ENCODE data around the gene PPP1R17.

Gene PPP1R17

DNA sequence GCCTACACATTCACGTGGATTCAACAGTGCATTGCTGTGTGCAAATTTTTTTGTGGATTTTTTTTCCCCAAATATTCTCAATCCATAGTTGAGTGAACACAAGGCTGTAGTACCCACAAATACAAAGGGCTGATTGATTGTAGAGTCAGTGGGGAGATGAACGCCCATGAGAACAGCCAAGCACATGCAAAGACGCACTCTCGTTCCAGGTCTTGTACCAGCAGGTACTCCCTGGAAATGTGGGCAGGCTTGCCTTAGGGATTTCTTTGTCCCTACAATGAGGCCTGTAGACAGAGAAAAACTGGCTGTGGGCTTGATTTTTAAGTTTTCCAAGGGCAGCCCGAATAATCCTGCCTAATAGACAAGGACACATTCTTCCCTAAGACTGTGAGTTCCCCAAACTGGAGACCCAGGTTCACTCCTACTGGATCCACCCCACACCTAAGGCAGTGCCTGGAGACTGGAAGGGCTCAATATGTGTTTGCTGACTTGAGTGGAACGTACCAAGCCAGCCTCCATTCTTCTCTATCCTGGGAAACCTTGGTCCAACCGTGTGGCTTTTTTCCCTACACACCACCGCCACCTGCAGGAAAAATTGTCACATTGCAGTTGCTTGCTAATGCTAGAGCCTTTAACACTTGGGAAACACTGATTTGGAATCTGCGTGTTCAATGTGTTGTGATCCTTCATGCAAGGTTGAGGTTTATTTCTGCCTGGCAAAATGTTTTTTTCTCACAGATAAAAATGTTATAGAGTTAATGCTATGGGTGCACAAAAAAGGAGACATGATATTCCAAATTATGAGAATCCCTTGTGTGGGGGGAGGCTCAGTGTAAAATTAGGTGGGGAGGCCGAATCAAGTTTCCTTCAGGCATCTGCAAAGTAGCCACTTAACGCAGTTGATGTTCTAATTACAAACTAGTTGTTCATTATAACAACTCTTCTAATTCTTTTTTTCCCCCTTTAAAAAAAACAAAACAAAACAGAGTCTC is 49.3 kb downstream of the PPP1R17 start:
- TF ChIP-seq, protein P1, sequence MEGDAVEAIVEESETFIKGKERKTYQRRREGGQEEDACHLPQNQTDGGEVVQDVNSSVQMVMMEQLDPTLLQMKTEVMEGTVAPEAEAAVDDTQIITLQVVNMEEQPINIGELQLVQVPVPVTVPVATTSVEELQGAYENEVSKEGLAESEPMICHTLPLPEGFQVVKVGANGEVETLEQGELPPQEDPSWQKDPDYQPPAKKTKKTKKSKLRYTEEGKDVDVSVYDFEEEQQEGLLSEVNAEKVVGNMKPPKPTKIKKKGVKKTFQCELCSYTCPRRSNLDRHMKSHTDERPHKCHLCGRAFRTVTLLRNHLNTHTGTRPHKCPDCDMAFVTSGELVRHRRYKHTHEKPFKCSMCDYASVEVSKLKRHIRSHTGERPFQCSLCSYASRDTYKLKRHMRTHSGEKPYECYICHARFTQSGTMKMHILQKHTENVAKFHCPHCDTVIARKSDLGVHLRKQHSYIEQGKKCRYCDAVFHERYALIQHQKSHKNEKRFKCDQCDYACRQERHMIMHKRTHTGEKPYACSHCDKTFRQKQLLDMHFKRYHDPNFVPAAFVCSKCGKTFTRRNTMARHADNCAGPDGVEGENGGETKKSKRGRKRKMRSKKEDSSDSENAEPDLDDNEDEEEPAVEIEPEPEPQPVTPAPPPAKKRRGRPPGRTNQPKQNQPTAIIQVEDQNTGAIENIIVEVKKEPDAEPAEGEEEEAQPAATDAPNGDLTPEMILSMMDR (IDR thresholded peaks at IDR 0.05; ENCODE audit: low read depth, low read length, missing control alignments): peak; percentile 83
- peak; percentile 22 for DNase-seq (ENCODE audit: extremely low read depth, low read depth)
- H3K4me3 ChIP-seq (replicated peaks; ENCODE audit: low read depth, low read length): no peak overlapping the region

DNA sequence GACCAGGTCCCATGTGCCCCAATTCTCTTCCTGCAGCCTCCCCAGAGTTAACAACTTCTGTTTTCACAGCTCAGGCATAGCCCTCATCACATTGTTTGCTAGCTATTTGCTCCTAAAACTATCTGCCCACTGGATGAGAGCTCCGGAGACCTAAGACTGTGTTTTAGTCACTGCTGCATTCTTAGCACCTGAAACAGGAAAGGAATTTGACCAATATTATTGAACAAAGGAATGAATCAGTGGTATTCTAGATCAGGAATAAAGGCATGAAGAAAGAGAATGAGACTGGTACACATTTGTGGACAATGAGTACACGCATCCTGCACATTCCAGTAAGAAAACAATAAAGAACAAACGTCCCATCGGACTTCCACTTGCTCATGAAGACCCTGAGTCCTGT is 54.8 kb downstream of the PPP1R17 start:
- H3K4me3 ChIP-seq (replicated peaks; ENCODE audit: low read depth, low read length): no peak overlapping the region
- DNase-seq (ENCODE audit: extremely low read depth, low read depth): no peak
- TF ChIP-seq, protein P1 (IDR thresholded peaks at IDR 0.05; ENCODE audit: low read depth, low read length, missing control alignments): no peak

DNA sequence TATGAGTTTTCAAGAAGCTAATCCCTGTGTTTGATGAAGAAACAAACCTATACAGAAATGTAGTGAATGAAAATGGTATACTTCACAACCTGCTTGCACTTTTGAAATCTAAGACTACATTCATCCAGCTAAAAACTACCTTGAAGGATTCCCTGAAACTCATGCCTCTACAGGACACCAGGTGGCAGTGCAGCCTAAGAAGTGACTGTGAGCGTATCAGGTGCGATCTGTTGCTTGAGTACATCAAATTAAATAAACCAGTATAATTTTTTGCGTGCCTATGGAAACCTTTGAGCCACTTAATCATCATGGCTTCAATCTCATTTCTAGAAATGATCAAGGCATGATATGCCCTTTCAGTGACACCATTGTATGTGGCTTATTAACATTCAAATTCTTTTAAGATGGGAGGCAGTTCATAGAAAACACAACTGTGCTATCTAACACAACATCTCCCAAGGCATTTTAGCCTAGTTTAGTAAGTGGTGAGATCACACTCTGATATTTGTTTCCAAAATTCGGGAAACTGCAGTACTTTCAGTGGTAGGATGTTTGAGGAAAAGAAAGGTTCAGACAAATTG is 57.4 kb downstream of the PPP1R17 start:
- TF ChIP-seq, protein P1 (IDR thresholded peaks at IDR 0.05; ENCODE audit: low read depth, low read length, missing control alignments): peak; percentile 69
- peak; percentile 38 for DNase-seq (ENCODE audit: extremely low read depth, low read depth)

DNA sequence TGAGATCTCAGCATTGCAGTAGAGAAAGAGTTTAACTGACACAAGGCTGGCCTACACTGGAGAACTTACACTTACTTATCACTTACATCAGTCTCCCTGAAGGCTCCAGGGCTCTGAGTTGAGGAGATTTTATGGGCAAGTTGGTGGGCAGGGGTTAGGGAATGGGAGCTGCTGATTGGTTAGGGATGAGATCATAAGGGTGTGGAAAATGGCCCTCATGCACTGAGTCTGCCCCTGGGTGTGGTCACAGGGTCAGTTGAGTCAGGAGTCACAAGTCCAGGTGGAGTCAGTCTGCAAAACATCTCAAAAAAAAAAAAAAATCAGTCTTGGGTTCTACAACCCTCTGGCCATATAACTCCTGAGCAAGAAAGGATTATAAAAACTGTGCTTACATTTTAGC is 60.5 kb downstream of the PPP1R17 start:
- TF ChIP-seq, protein P1 (IDR thresholded peaks at IDR 0.05; ENCODE audit: low read depth, low read length, missing control alignments): no peak
- H3K4me3 ChIP-seq (replicated peaks; ENCODE audit: low read depth, low read length): no peak overlapping the region
- DNase-seq (ENCODE audit: extremely low read depth, low read depth): no peak

More for the DNA sequence above, 57.4 kb downstream of the PPP1R17 start:
- no peak overlapping the region for H3K4me3 ChIP-seq (replicated peaks; ENCODE audit: low read depth, low read length)

DNA sequence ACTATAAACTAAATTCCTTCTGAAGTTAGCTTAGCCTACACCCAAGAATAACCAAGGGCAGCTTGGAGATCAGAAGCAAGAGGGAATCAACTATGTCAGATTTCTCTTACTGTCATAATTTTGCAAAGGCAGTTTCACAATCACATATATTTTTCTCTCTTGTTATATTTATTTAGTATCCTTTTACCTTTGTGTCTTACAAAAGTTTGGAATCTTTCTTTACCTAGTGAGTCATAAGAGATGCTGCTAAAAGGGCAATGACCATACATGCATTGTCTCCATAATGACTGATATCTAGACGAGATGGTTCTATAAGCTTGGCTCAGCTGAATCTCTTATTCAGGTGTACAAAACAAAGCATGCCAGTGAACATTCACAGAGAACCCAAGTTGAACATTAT is 61.1 kb downstream of the PPP1R17 start:
- no peak for DNase-seq (ENCODE audit: extremely low read depth, low read depth)
- no peak overlapping the region for H3K4me3 ChIP-seq (replicated peaks; ENCODE audit: low read depth, low read length)
- TF ChIP-seq, protein P1 (IDR thresholded peaks at IDR 0.05; ENCODE audit: low read depth, low read length, missing control alignments): no peak

DNA sequence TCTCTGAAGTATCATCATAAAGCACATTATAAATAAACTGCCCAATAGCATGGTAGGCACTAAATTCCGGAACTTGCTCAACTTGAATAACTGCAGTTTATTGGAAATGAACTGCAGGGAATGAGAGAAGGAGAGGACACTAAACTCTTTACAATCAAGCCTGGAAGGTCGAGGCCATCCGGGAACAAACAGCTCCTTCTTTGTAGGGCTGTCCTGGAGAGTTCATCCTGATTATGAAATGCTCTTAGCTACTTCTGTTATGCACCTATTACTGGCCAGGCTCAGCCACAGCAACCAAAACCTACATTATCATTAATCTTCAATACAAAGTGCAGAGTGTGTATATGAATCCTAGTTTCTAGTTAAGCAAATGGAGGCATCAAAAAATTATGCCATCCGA is 64.7 kb downstream of the PPP1R17 start:
- no peak overlapping the region for H3K4me3 ChIP-seq (replicated peaks; ENCODE audit: low read depth, low read length)
- TF ChIP-seq, protein P1 (IDR thresholded peaks at IDR 0.05; ENCODE audit: low read depth, low read length, missing control alignments): no peak
- no peak for DNase-seq (ENCODE audit: extremely low read depth, low read depth)

All from HFF-Myc (cell line).